HUES64 (cell line): Measurements from ENCODE around the gene NBAS.

Source experiments
- H3K27ac ChIP-seq: 2 replicates; pipeline ENCODE4 v1.7.0; 2013; ENCODE audit warnings: low read depth, low read length, inconsistent platforms
- H3K27me3 ChIP-seq: 2 replicates; pipeline ENCODE4 v1.6.1; 2013; ENCODE audit warnings: mild to moderate bottlenecking, low read length; ENCODE audit not compliant: insufficient read depth
- H3K36me3 ChIP-seq: 2 replicates; pipeline ENCODE4 v1.6.1; 2013; ENCODE audit warnings: mild to moderate bottlenecking, low read length; ENCODE audit not compliant: insufficient read depth
- H3K4me1 ChIP-seq: 2 replicates; pipeline ENCODE4 v1.6.1; 2013; ENCODE audit warnings: mild to moderate bottlenecking, low read length, moderate library complexity; ENCODE audit not compliant: insufficient read depth
- H3K4me3 ChIP-seq: 2 replicates; pipeline ENCODE4 v1.5.1; 2013; ENCODE audit warnings: mild to moderate bottlenecking, low read length, moderate library complexity
- H3K9ac ChIP-seq: 2 replicates; pipeline ENCODE4 v1.6.1; 2013; ENCODE audit warnings: mild to moderate bottlenecking, low read depth, low read length
- H3K9me3 ChIP-seq: 2 replicates; pipeline ENCODE4 v1.6.1; 2013; ENCODE audit warnings: low read depth, low read length; ENCODE audit not compliant: insufficient read depth
- WGBS: fragments of 150-250, 120-280 bp; methylation state at CpG from one replicate; pipeline ENCODE4 v1.1.7; 2013; ENCODE audit warnings: missing lambda C conversion rate; 5-methylcytosine and 5-hydroxymethylcytosine counted together

Gene NBAS

DNA sequence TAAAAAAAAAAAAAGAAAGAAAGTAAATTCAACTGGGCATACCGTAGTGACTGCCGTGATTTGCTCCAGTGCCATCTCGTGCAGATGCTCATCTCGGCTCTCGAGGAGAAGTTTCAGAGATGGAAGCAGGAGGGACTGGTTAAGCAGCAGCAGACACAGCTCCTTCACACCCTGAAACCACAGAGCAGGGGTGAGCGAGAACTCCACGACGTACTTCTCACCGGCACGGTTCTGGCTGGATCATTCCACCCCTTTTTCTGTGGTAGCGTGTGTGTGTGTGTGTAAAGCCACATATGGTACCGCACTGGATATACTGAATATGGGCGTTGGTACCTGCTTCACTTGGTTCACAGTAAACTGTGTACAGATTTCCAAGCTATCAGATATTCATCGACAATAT, 382.2 kb downstream of the NBAS start:
- Histone ChIP-seq H3K4me1 (no peaks in the 10 kb centered on the region), H3K27ac (no peak overlapping the region), H3K9me3 (no peaks in the 10 kb centered on the region), H3K9ac (no peak overlapping the region), H3K36me3 (no peaks in the 10 kb centered on the region), H3K4me3 (no peak overlapping the region), H3K27me3 (no peaks in the 10 kb centered on the region)
- 96% methylated on average over 14 of the region's 14 CpGs for WGBS

DNA sequence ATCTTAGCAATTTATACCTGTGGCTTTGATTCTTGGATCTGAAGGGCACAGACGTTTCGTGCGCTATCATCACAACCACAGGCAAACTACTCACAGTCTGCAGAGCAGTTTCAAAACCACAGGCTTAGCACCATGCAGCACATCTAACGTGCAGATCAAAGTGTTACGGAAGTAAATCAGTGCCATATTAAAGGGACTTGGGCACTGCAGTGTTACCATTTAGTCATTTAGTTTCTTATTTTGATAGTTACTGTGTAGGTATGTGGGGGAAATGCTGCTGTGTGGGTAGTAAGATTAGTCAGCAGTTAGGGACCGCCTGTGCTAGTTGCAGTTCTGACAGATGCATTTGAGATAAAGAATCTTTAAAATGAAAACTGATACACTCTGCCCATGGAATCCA, 384.0 kb downstream of the NBAS start:
- Histone ChIP-seq H3K27me3 (no peaks in the 10 kb centered on the region), H3K27ac (no peak overlapping the region), H3K9ac (no peak overlapping the region), H3K9me3 (no peaks in the 10 kb centered on the region), H3K4me3 (no peak overlapping the region), H3K36me3 (no peaks in the 10 kb centered on the region), H3K4me1 (no peaks in the 10 kb centered on the region)
- WGBS: 96% methylated on average over 6 of the region's 6 CpGs

DNA sequence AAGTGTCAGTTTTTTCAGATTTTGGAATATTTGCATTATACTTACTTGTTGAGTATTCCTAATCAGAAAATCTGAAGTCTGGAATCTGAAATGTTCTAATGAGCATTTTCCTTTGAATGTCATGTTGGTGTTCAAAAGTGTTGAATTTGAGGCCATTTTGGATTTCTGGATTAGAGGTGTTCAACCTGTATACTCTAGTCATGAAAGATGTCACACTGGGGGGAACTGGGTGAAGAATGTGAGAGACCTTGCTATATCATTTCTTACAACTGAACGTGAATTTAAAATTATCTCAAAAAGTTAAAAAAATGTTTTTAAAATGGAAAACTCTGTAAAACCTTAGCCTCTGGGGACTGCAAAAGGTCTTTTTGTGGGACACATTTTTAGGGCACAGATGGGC, 384.5 kb downstream of the NBAS start:
- no peak overlapping the region for H3K27ac ChIP-seq
- H3K9me3 ChIP-seq: no peaks in the 10 kb centered on the region
- no CpG with 5 or more reads among the region's 1 CpG for WGBS

DNA sequence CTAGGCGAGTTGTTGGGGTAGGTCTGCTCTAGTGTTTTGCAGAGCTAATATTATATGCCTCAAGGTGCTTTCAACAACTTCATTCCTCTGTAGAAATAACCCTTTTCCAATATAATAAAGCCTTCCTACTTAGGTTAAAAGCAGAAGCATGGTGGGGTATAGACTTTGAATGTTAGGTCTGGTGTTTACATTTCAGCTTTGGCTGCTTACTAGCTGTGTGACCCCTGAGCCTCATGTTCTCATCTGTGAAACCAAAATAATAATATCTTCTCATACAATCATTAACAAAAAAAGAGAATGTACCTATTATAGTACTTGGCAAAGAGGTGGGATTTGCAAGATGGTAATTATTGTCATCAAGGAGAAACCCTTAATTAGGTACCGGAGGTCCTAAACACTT, 386.6 kb downstream of the NBAS start:
- Histone ChIP-seq H3K4me3 (no peak overlapping the region), H3K4me1 (peaks cover 18% of the 10 kb centered on the region), H3K27ac (no peak overlapping the region), H3K27me3 (no peaks in the 10 kb centered on the region), H3K36me3 (no peaks in the 10 kb centered on the region), H3K9me3 (no peaks in the 10 kb centered on the region), H3K9ac (no peak overlapping the region)
- WGBS: 100% methylated on average over 2 of the region's 2 CpGs

More for the DNA sequence above, 384.5 kb downstream of the NBAS start:
- no peaks in the 10 kb centered on the region for H3K4me1 ChIP-seq
- no peaks in the 10 kb centered on the region for H3K27me3 ChIP-seq
- H3K36me3 ChIP-seq: no peaks in the 10 kb centered on the region
- H3K4me3 ChIP-seq: no peak overlapping the region
- H3K9ac ChIP-seq: no peak overlapping the region

DNA sequence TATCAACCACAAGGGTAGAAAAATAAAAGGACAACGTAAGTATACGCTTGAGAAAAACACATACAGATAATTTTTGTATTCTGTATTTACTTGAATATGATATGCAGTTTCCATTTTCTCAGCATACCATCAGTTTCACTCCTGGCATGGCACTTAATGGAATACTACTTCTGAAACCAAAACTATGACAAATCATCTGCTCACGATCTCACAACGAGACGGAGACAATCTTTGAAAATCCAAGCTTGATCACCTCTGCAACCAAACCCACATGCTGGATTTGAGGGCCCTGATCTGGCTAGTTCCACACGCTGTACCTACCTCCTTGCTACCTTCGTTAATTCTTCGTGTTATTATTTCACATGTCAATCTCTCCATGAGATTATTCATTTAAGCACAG, 387.6 kb downstream of the NBAS start:
- H3K4me3 ChIP-seq: no peak overlapping the region

DNA sequence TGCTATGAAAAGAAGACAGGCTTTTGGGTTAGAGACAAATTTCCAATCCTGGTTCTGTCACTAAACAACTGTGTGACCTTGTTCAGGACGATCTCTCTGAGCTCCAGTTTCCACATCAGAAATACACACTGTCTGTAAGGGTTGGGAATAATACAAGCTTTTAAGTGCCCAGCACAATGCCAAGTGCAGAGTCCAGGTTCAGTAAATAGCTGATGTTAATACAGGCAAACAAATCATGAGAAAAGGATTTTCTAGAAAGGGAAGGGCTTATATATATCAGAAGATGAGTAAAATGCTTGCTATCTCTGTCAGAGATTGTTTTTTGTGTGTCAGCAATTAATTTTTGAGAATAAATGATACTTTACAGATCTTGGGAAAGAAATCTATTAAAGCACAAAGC, 388.3 kb downstream of the NBAS start:
- Histone ChIP-seq H3K9ac (no peak overlapping the region), H3K36me3 (no peaks in the 10 kb centered on the region), H3K27ac (no peak overlapping the region), H3K27me3 (no peaks in the 10 kb centered on the region), H3K4me1 (peaks cover 21% of the 10 kb centered on the region), H3K9me3 (no peaks in the 10 kb centered on the region), H3K4me3 (no peak overlapping the region)
- 100% methylated on average over 1 of the region's 1 CpG for WGBS

More for the DNA sequence above, 387.6 kb downstream of the NBAS start:
- 93% methylated on average over 6 of the region's 8 CpGs for WGBS
- H3K9me3 ChIP-seq: no peaks in the 10 kb centered on the region
- H3K9ac ChIP-seq: no peak overlapping the region
- no peak overlapping the region for H3K27ac ChIP-seq
- no peaks in the 10 kb centered on the region for H3K27me3 ChIP-seq
- no peaks in the 10 kb centered on the region for H3K36me3 ChIP-seq
- peaks cover 21% of the 10 kb centered on the region for H3K4me1 ChIP-seq

DNA sequence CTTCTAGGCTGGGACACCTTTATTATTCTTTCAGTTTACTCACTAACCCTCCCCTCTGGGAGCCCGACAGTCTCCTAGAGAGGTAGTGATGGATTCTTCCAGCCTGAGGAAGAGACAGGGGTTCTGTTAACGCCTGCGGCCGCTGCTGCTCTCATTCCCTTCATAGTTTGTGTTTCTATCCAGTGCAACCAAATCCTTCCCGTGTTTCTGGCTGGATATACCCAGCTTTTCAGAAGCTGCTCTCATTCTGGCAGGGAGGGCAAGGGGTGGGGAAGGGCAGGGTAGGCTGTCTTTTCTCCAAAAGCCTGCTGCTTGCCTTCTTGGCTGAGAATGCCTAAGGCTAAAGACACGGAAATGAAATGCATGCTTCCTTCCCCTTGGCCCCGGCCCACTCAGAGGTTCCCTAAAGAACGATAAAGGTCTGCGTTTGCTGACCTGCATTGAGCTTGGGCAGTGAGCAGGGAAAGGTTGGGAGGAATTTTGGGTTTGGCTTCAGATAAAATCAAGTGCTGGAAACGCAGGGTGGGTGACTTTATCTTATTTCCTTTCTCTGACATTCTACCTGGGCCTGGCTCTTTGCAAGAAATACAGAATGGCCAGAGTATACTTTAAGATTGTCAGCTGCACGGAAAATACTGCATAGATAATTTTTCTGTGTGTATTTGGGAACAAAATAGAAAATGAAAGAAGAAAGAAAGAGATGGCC, 390.9 kb downstream of the NBAS start:
- Histone ChIP-seq H3K4me3 (no peak overlapping the region), H3K9me3 (no peaks in the 10 kb centered on the region), H3K36me3 (no peaks in the 10 kb centered on the region), H3K9ac (peak overlapping the region; percentile 19; the same call in 1 of the 2 replicates), H3K27me3 (no peaks in the 10 kb centered on the region), H3K4me1 (peaks cover 21% of the 10 kb centered on the region), H3K27ac (peak overlapping the region; percentile 61)
- 38% methylated on average over 10 of the region's 11 CpGs for WGBS

DNA sequence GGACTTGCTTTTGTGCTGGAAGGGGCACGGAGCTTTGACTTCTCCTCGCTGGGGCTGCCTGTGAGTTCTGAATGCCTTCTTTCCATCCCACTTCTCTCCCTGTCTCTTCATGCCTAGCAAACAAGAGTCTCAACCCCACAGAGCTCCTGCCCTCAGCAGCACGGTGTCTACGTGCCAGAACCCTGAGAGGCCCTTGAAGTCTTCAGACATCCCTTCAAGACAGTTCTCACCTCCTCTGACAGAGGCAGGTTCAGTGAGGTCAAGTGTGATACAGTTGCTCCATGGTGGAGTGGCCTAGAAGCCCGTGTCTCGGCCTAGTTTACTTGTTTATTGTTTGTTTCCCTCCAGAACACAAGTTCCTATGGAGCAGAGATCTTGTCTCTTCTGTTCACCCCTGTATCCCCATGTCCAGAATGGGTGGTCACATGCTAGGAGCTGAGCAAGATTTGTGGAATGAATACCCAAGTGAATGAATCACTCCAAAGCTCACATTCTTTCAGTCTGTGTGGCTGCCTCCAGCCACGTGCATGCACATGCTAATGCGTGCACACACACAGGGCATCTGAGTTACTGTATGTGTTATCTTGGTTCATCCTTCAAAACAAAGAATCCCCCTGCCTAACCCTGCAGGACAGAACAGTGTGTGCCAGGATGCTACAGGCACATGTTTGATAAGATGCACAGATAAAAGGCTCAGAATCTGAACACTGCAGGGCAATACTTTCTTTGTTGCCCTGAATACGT, 391.6 kb downstream of the NBAS start:
- WGBS: 80% methylated on average over 9 of the region's 9 CpGs
- Histone ChIP-seq H3K27ac (peak overlapping the region; percentile 61), H3K9ac (peak overlapping the region; percentile 20; the same call in 1 of the 2 replicates), H3K4me3 (no peak overlapping the region), H3K9me3 (no peaks in the 10 kb centered on the region), H3K36me3 (no peaks in the 10 kb centered on the region), H3K27me3 (no peaks in the 10 kb centered on the region), H3K4me1 (peaks cover 21% of the 10 kb centered on the region)

DNA sequence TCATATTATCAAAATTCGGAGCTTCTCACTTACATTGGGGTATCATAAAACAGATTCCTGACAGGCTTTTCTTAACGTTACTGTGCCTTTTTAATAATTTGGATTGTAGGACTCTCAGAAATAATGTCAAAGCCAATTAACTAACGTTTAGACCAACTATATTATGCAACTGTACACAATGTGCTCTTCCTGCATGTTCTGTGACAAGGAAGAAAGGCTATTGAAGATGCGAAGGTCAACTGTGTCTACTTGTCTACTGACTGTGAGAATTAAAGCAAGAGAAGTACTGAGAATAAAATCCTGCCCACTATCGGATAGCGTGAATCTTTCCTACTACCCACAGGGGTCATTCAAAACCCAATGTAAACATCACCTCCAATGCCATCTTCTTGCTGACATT, 393.0 kb downstream of the NBAS start:
- Histone ChIP-seq H3K4me1 (peaks cover 21% of the 10 kb centered on the region), H3K4me3 (no peak overlapping the region), H3K27me3 (no peaks in the 10 kb centered on the region), H3K9ac (no peak overlapping the region), H3K27ac (no peak overlapping the region), H3K9me3 (no peaks in the 10 kb centered on the region), H3K36me3 (no peaks in the 10 kb centered on the region)
- 87% methylated on average over 6 of the region's 6 CpGs for WGBS

DNA sequence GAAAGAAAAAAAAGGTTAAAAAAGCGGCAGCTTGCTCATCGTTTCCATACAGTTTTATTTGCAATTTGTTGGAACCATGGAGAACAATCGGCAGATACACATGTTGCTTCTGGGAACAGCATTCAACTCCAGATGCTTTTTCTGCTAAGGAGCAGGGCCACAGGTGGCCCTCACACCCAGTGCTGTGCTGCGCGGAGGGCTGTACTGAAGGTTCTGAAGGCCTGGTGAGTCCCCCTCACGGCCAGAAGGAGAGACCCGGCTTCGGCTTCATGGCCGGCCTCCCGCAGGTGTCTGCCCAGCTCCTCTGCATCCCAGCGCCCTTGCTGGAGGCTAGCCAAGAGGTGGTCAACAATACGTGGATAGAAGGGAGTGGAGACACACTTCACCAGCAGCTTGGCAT, 394.3 kb downstream of the NBAS start:
- Histone ChIP-seq H3K9me3 (no peaks in the 10 kb centered on the region), H3K27ac (no peak overlapping the region), H3K9ac (no peak overlapping the region), H3K36me3 (no peaks in the 10 kb centered on the region), H3K4me3 (no peak overlapping the region), H3K4me1 (peaks cover 21% of the 10 kb centered on the region), H3K27me3 (no peaks in the 10 kb centered on the region)
- 94% methylated on average over 12 of the region's 12 CpGs for WGBS

DNA sequence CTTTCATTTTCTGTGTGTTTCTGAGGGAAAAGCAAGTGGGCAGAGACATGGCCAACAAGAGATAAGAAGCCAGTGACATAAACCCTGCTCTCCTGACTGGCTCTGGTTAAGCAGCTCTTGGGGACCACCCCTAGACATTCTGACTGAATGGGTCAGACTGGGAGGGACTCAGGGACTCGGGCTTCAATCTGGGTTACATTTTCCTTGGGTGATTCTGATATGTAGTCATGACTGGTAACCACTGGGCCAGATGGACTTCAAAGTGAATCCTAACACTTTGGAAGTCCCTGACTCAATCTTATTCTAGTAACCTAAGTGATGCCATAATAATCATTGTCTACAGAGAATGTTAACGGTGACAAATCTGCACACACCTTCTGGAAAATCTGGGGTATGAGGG, 397.8 kb downstream of the NBAS start:
- WGBS: 89% methylated on average over 2 of the region's 2 CpGs
- Histone ChIP-seq H3K4me1 (peaks cover 10% of the 10 kb centered on the region; the same call in 1 of the 2 replicates), H3K36me3 (no peaks in the 10 kb centered on the region), H3K27ac (no peak overlapping the region), H3K9ac (no peak overlapping the region), H3K27me3 (no peaks in the 10 kb centered on the region), H3K4me3 (no peak overlapping the region), H3K9me3 (no peaks in the 10 kb centered on the region)
